Mesothelial cell of epicardium (in vitro differentiated cells): ENCODE measurements around the gene ZNF362. TPM values are rescaled to one million over a fixed set of nuclear protein-coding genes. Genes with fewer than 3 reads are reported as not detected.
A peak's percentile ranks its signal among the peaks of the same experiment; 100 is the strongest.

Experiments
- DNase-seq, 2 experiments: peaks; one replicate each; pipeline ENCODE4 v3.0.0; 2021; ENCODE audit warnings: low spot score in 2 of 2; ENCODE audit not compliant: unreplicated experiment in 2 of 2
- H3K27ac Mint-ChIP-seq: 2 replicates; pipeline ENCODE4 v1.8.0; 2021; ENCODE audit warnings: mixed read lengths
- H3K27me3 Mint-ChIP-seq: 2 replicates; pipeline ENCODE4 v1.8.0; 2021; ENCODE audit warnings: low read depth, mixed read lengths
- H3K36me3 Mint-ChIP-seq: 2 replicates; pipeline ENCODE4 v1.8.0; 2021; ENCODE audit warnings: mixed read lengths
- H3K4me1 Mint-ChIP-seq: 2 replicates; pipeline ENCODE4 v1.8.0; 2021; ENCODE audit warnings: mixed read lengths
- H3K4me3 Mint-ChIP-seq: 2 replicates; pipeline ENCODE4 v1.8.0; 2021; ENCODE audit warnings: mild to moderate bottlenecking, moderate library complexity, mixed read lengths
- H3K9me3 Mint-ChIP-seq: 2 replicates; pipeline ENCODE4 v1.8.0; 2021; ENCODE audit warnings: mixed read lengths
- CTCF ChIP-seq: fragments of 200-600 bp; sonication (generic); IDR thresholded peaks from one replicate; pipeline ENCODE4 v1.5.0; 2021; ENCODE audit warnings: antibody characterized with exemption; ENCODE audit not compliant: unreplicated experiment
- total RNA-seq: library from RNA; stranded (reverse); gene quantifications from 3 replicates; pipeline ENCODE4 v1.2.1, GENCODE V29; 2021

Gene ZNF362
- total RNA-seq, 1 donor from 2014 or later = 114 TPM

- DNase-seq = no peak
- no peak for TF ChIP-seq CTCF
- Mint-ChIP-seq H3K4me3 (no peak overlapping the region), H3K4me1 (peaks cover 11% of the 10 kb centered on the region), H3K36me3 (peaks cover 13% of the 10 kb centered on the region), H3K27ac (peak overlapping the region; percentile 79), H3K27me3 (no peaks in the 10 kb centered on the region), H3K9me3 (no peaks in the 10 kb centered on the region)
These were observed 13.3 kb downstream of the ZNF362 start for GRCh38 chr1:33269621-33270020.

GRCh38 chr1:33270379-33270778 is 14.1 kb downstream of the ZNF362 start:
- DNase-seq = no peak
- no peak overlapping the region for H3K27ac Mint-ChIP-seq

GRCh38 chr1:33270808-33271465 is 14.6 kb downstream of the ZNF362 start:
- no peaks in the 10 kb centered on the region for H3K27me3 Mint-ChIP-seq
- no peaks in the 10 kb centered on the region for H3K9me3 Mint-ChIP-seq
- peak overlapping the region; percentile 39 for H3K27ac Mint-ChIP-seq
- peaks cover 8% of the 10 kb centered on the region for H3K4me1 Mint-ChIP-seq
- DNase-seq = no peak
- no peak overlapping the region for H3K4me3 Mint-ChIP-seq
- H3K36me3 Mint-ChIP-seq = peaks cover 13% of the 10 kb centered on the region
- no peak for TF ChIP-seq CTCF

More at GRCh38 chr1:33270379-33270778, 14.1 kb downstream of the ZNF362 start:
- Mint-ChIP-seq H3K4me1 (peaks cover 8% of the 10 kb centered on the region), H3K27me3 (no peaks in the 10 kb centered on the region), H3K36me3 (peaks cover 13% of the 10 kb centered on the region), H3K4me3 (no peak overlapping the region), H3K9me3 (no peaks in the 10 kb centered on the region)
- no peak for TF ChIP-seq CTCF

GRCh38 chr1:33271666-33272505 is 15.6 kb downstream of the ZNF362 start:
- H3K4me1 Mint-ChIP-seq = peaks cover 8% of the 10 kb centered on the region
- no peak for TF ChIP-seq CTCF
- H3K27ac Mint-ChIP-seq = peak overlapping the region; percentile 2
- no peak overlapping the region for H3K4me3 Mint-ChIP-seq
- H3K9me3 Mint-ChIP-seq = no peaks in the 10 kb centered on the region
- no peak for DNase-seq
- no peaks in the 10 kb centered on the region for H3K27me3 Mint-ChIP-seq
- H3K36me3 Mint-ChIP-seq = peaks cover 15% of the 10 kb centered on the region

GRCh38 chr1:33272509-33272908 is 16.2 kb downstream of the ZNF362 start:
- H3K9me3 Mint-ChIP-seq = no peaks in the 10 kb centered on the region
- no peak overlapping the region for H3K4me3 Mint-ChIP-seq
- peaks cover 8% of the 10 kb centered on the region for H3K4me1 Mint-ChIP-seq
- no peak for DNase-seq
- H3K27me3 Mint-ChIP-seq = no peaks in the 10 kb centered on the region
- no peak for TF ChIP-seq CTCF
- peak overlapping the region; percentile 26 for H3K27ac Mint-ChIP-seq
- H3K36me3 Mint-ChIP-seq = peaks cover 20% of the 10 kb centered on the region
